ENCODE measurements around the gene NTNG1.

The NTNG1 gene

GRCh38 chr1:107499139-107499744 lies 358.4 kb downstream of the NTNG1 start:
- FAIRE-seq = peak; percentile 83
- no peak for TF ChIP-seq POLR2A (IDR thresholded peaks at IDR 0.05; ENCODE audit: low read depth, low read length)
- TF ChIP-seq TAF1 (IDR thresholded peaks at IDR 0.05; ENCODE audit: borderline replicate concordance, low read depth, low read length) = no peak
- no peak for TF ChIP-seq POLR2AphosphoS5 (IDR thresholded peaks at IDR 0.05; ENCODE audit: low read depth, low read length)
- DNase-seq (ENCODE audit: insufficient read length) = no peak

GRCh38 chr1:107501081-107501605 lies 360.3 kb downstream of the NTNG1 start:
- TF ChIP-seq POLR2A (IDR thresholded peaks at IDR 0.05; ENCODE audit: low read depth, low read length) = no peak
- no peak for TF ChIP-seq TAF1 (IDR thresholded peaks at IDR 0.05; ENCODE audit: borderline replicate concordance, low read depth, low read length)
- TF ChIP-seq POLR2AphosphoS5 (IDR thresholded peaks at IDR 0.05; ENCODE audit: low read depth, low read length) = no peak
- FAIRE-seq (no peak), DNase-seq (ENCODE audit: insufficient read length) (no peak)

- TF ChIP-seq POLR2A (IDR thresholded peaks at IDR 0.05; ENCODE audit: low read depth, low read length) (no peak), POLR2AphosphoS5 (IDR thresholded peaks at IDR 0.05; ENCODE audit: low read depth, low read length) (no peak), TAF1 (IDR thresholded peaks at IDR 0.05; ENCODE audit: borderline replicate concordance, low read depth, low read length) (no peak)
- no peak for FAIRE-seq
- no peak for DNase-seq (ENCODE audit: insufficient read length)
Measured at GRCh38 chr1:107510347-107510746, 369.5 kb downstream of the NTNG1 start.

GRCh38 chr1:107512836-107513235 lies 372.0 kb downstream of the NTNG1 start:
- no peak for FAIRE-seq
- TF ChIP-seq TAF1 (IDR thresholded peaks at IDR 0.05; ENCODE audit: borderline replicate concordance, low read depth, low read length) (no peak), POLR2AphosphoS5 (IDR thresholded peaks at IDR 0.05; ENCODE audit: low read depth, low read length) (no peak), POLR2A (IDR thresholded peaks at IDR 0.05; ENCODE audit: low read depth, low read length) (no peak)
- no peak for DNase-seq (ENCODE audit: insufficient read length)

GRCh38 chr1:107514841-107515240 lies 374.0 kb downstream of the NTNG1 start:
- no peak for DNase-seq (ENCODE audit: insufficient read length)
- FAIRE-seq = no peak

GRCh38 chr1:107515702-107516101 lies 374.9 kb downstream of the NTNG1 start:
- DNase-seq (ENCODE audit: insufficient read length) (no peak), FAIRE-seq (no peak)
- no peak for TF ChIP-seq POLR2AphosphoS5 (IDR thresholded peaks at IDR 0.05; ENCODE audit: low read depth, low read length)
- TF ChIP-seq POLR2A (IDR thresholded peaks at IDR 0.05; ENCODE audit: low read depth, low read length) = no peak
- TF ChIP-seq TAF1 (IDR thresholded peaks at IDR 0.05; ENCODE audit: borderline replicate concordance, low read depth, low read length) = no peak

More at GRCh38 chr1:107514841-107515240, 374.0 kb downstream of the NTNG1 start:
- TF ChIP-seq TAF1 (IDR thresholded peaks at IDR 0.05; ENCODE audit: borderline replicate concordance, low read depth, low read length) = no peak
- TF ChIP-seq POLR2AphosphoS5 (IDR thresholded peaks at IDR 0.05; ENCODE audit: low read depth, low read length) = no peak
- no peak for TF ChIP-seq POLR2A (IDR thresholded peaks at IDR 0.05; ENCODE audit: low read depth, low read length)

- TF ChIP-seq POLR2A (IDR thresholded peaks at IDR 0.05; ENCODE audit: low read depth, low read length) (no peak), POLR2AphosphoS5 (IDR thresholded peaks at IDR 0.05; ENCODE audit: low read depth, low read length) (no peak), TAF1 (IDR thresholded peaks at IDR 0.05; ENCODE audit: borderline replicate concordance, low read depth, low read length) (no peak)
Measured at GRCh38 chr1:107523061-107523460, 382.2 kb downstream of the NTNG1 start.

GRCh38 chr1:107523736-107524135 lies 382.9 kb downstream of the NTNG1 start:
- DNase-seq (ENCODE audit: insufficient read length) (no peak), FAIRE-seq (no peak)
- no peak for TF ChIP-seq TAF1 (IDR thresholded peaks at IDR 0.05; ENCODE audit: borderline replicate concordance, low read depth, low read length)
- no peak for TF ChIP-seq POLR2AphosphoS5 (IDR thresholded peaks at IDR 0.05; ENCODE audit: low read depth, low read length)
- TF ChIP-seq POLR2A (IDR thresholded peaks at IDR 0.05; ENCODE audit: low read depth, low read length) = no peak

More at GRCh38 chr1:107523061-107523460, 382.2 kb downstream of the NTNG1 start:
- no peak for DNase-seq (ENCODE audit: insufficient read length)
- FAIRE-seq = no peak

- DNase-seq (ENCODE audit: insufficient read length) (no peak), FAIRE-seq (no peak)
- TF ChIP-seq POLR2AphosphoS5 (IDR thresholded peaks at IDR 0.05; ENCODE audit: low read depth, low read length) (no peak), POLR2A (IDR thresholded peaks at IDR 0.05; ENCODE audit: low read depth, low read length) (no peak), TAF1 (IDR thresholded peaks at IDR 0.05; ENCODE audit: borderline replicate concordance, low read depth, low read length) (no peak)
Measured at GRCh38 chr1:107524301-107524700, 383.5 kb downstream of the NTNG1 start.

- TF ChIP-seq POLR2AphosphoS5 (IDR thresholded peaks at IDR 0.05; ENCODE audit: low read depth, low read length) (no peak), TAF1 (IDR thresholded peaks at IDR 0.05; ENCODE audit: borderline replicate concordance, low read depth, low read length) (no peak), POLR2A (IDR thresholded peaks at IDR 0.05; ENCODE audit: low read depth, low read length) (no peak)
- no peak for FAIRE-seq
- no peak for DNase-seq (ENCODE audit: insufficient read length)
Measured at GRCh38 chr1:107525145-107525544, 384.3 kb downstream of the NTNG1 start.

- FAIRE-seq = no peak
- no peak for DNase-seq (ENCODE audit: insufficient read length)
- TF ChIP-seq POLR2A (IDR thresholded peaks at IDR 0.05; ENCODE audit: low read depth, low read length) = no peak
- TF ChIP-seq TAF1 (IDR thresholded peaks at IDR 0.05; ENCODE audit: borderline replicate concordance, low read depth, low read length) = no peak
- TF ChIP-seq POLR2AphosphoS5 (IDR thresholded peaks at IDR 0.05; ENCODE audit: low read depth, low read length) = no peak
Measured at GRCh38 chr1:107525961-107526360, 385.1 kb downstream of the NTNG1 start.

GRCh38 chr1:107526524-107527198 lies 385.8 kb downstream of the NTNG1 start:
- TF ChIP-seq TAF1 (IDR thresholded peaks at IDR 0.05; ENCODE audit: borderline replicate concordance, low read depth, low read length) = no peak
- TF ChIP-seq POLR2AphosphoS5 (IDR thresholded peaks at IDR 0.05; ENCODE audit: low read depth, low read length) = no peak
- TF ChIP-seq POLR2A (IDR thresholded peaks at IDR 0.05; ENCODE audit: low read depth, low read length) = no peak
- DNase-seq (ENCODE audit: insufficient read length) (no peak), FAIRE-seq (no peak)
